GM12875 (cell line): ENCODE results near the gene ERO1A.

Experiments used
- H3K4me3 ChIP-seq: one replicate; pipeline ENCODE4 v1.5.1; 2011; ENCODE audit warnings: low read depth, low read length, control low read depth
- TF ChIP-seq, protein P1 (sequence below): IDR thresholded peaks from 2 replicates; pipeline ENCODE4 v1.5.1; 2011; ENCODE audit warnings: low read depth, mild to moderate bottlenecking, control low read depth, inconsistent platforms, low read length, moderate library complexity, borderline replicate concordance; ENCODE audit not compliant: insufficient read depth

The ERO1A gene

DNA sequence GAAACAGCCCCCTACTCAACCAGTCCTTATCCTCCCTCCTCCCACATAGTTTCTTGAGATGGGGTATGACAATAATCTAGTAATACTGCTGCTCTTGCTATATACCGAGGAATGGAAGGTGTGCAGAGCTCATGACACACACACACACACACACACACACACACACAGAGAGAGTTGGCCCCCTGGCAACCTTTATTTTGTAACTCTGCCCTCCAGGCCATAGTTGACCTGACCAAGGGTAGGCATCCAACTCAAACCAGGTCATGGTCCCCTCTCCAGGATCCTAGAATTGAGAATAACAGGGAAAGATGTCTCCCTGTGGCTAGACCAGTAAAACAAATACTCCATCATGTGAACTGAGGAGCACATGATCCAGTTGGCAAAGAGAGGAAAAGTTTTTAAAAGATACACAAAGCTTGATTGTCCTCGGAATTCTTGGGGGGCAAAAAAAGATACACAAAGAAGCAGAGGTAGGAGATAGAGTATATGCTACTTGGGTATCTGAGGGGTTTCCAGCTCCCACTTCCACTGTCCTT is 11.3 kb downstream of the ERO1A start:
- TF ChIP-seq, protein P1, sequence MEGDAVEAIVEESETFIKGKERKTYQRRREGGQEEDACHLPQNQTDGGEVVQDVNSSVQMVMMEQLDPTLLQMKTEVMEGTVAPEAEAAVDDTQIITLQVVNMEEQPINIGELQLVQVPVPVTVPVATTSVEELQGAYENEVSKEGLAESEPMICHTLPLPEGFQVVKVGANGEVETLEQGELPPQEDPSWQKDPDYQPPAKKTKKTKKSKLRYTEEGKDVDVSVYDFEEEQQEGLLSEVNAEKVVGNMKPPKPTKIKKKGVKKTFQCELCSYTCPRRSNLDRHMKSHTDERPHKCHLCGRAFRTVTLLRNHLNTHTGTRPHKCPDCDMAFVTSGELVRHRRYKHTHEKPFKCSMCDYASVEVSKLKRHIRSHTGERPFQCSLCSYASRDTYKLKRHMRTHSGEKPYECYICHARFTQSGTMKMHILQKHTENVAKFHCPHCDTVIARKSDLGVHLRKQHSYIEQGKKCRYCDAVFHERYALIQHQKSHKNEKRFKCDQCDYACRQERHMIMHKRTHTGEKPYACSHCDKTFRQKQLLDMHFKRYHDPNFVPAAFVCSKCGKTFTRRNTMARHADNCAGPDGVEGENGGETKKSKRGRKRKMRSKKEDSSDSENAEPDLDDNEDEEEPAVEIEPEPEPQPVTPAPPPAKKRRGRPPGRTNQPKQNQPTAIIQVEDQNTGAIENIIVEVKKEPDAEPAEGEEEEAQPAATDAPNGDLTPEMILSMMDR, result no peak
- H3K4me3 ChIP-seq, result no peak overlapping the region

DNA sequence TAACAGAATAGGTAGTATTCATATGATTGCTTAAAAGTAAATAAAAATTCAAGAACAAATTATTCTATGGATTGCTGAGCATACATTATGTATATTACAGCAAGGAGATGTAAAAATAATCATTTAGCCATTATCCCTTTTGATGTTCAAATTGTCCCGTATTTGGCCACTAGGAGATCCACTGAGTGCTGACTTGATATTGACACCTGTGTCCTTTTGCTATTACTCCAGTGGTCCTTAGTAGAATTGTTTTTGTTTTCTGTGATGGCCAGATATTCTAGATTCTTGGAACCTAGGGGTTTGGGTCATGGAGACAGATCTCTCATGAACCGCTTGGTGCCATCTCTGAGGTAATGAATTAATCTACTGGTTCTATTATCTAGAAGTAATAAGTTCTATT is 16.8 kb downstream of the ERO1A start:
- TF ChIP-seq, protein P1, result peak; percentile 30; the same call in 1 of the 2 replicates
- no peak overlapping the region for H3K4me3 ChIP-seq

DNA sequence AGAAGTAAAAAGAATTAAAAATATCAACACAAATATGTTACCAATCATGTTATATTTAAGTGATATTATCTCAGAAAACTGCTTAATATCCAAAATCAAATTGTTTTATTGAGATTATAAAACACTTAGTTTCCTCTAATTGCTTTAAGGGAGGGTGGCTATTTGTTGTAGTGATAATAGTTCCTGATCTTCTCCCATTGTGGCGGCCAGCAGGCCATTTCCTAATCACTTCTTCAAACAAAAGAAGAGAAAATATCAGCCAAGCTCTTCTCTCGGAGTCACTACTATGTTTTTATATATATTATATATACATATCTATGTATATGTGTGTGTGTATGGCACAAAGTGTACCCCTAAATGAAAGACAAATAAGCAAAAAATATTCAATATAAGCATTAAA is 31.5 kb downstream of the ERO1A start:
- no peak overlapping the region for H3K4me3 ChIP-seq
- TF ChIP-seq, protein P1, result no peak

DNA sequence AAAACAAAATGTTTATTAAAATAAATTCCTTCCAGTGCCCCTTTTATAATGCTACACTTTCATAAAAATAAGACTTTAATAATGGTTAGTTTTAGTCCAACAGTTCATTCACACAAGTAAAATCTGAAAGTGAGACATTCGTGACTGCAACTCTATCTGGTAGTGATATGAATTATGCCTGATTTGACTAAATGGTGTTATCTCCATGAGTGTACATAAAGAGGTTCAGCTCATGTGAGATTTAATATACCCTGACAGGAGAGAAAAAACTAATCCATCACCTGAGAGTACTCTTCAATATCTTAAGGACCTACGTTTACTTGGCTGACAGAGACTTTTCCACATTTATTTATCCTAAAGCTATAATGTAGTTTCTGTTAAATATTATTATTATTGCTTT is 34.0 kb downstream of the ERO1A start:
- TF ChIP-seq, protein P1, result no peak
- H3K4me3 ChIP-seq, result no peak overlapping the region

DNA sequence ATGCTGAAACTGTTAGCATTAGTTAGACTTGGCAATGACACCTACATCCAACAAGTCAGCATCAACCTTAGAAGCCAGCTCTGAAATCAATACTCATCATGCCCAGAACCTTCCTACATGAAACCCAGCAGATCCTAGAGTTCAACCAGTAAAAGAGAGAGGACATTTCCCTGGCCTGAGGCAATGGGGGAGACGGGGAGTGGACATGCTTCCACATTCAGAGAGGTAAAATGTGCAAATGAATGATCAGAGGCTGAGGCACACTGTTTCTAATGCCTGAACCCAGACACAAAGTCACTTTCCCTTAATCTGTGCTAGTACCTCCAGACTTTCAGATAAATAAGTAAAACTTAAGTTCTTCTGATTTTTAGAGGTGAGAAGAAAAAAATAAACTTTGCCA is 34.5 kb downstream of the ERO1A start:
- no peak overlapping the region for H3K4me3 ChIP-seq
- TF ChIP-seq, protein P1, result no peak

DNA sequence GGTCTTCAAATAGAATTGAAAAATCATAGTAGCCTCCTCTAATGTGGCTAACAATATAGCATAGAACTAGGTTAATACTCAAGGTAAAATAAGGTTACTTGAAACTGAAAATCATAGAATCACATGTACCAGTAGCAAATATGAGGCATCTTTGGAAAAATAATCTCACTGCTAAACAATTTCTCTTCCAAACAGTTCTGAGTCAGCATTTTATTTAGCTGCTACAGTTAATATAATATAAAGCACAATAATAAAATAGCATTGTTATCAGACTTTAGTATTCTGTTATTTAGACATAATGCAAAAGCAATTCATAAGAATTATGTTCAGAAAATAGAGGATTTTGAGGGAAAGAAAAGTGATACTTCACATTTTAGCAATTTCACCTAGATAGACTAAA is 35.0 kb downstream of the ERO1A start:
- TF ChIP-seq, protein P1, result no peak
- H3K4me3 ChIP-seq, result no peak overlapping the region

DNA sequence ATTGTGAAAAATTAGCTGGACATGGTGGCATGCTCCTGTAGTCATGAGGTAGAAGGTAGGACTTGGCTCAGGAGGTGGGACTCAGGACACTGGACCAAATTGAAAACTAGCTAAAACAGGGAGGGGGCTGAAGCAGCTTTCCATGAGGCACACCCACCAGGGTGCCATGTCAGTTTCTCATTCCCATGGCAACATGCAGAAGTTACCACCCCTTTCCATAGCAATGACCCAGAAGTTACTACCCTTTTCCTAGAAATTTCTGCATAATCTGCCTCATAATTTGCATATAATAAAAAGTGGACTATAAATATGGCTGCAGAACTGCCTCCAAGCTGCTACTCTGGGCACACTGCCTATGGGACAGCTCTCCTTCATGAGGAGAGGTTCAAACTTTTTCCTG is 38.5 kb downstream of the ERO1A start:
- no peak overlapping the region for H3K4me3 ChIP-seq
- TF ChIP-seq, protein P1, result no peak
